Measurements from ENCODE around the gene PFKM. TPM values are rescaled to one million over a fixed set of nuclear protein-coding genes. Genes with fewer than 3 reads are reported as not detected.

PFKM gene
- total and polyA plus RNA-seq, 11 donors: 160 to 901 (median 474) TPM

GRCh38 chr12:48104531-48104930 is 14.6 kb upstream of the PFKM start:
- WGBS, 4 donors: 72 to 85% (median 78%) methylated on average over 4 of the region's 4 CpGs

GRCh38 chr12:48105321-48105866 is 13.8 kb upstream of the PFKM start:
- 0% methylated on average over 14 to 30 of the region's 30 CpGs for WGBS, 4 donors
- Histone ChIP-seq H3K36me3 (peaks cover 0 to under 1% (median 0%) of the 10 kb centered on the region in 9 donors), H3K4me1 (peaks cover 0 to 22% (median 16%) of the 10 kb centered on the region in 12 donors), H3K27me3 (no peaks in the 10 kb centered on the region), H3K9me3 (no peaks in the 10 kb centered on the region), H3K4me3 (peak overlapping the region; percentile 64 to 98 (median 94)), H3K27ac (peak overlapping the region; percentile 86 to 100 (median 96))
- TF ChIP-seq POLR2A (IDR thresholded peaks at IDR 0.05) (no peak), CTCF (IDR thresholded peaks at IDR 0.05) (no peak)
- intact Hi-C loops (cut with DNase I): loop anchor here in 6 of 10 donors (5.0 kb wide), 1 partner anchor 52 kb away; the partner anchor contains the start of gene ASB8 (in 6 of the 6)
- DNase-seq: no peak
- no peak for ATAC-seq

More at GRCh38 chr12:48104531-48104930, 14.6 kb upstream of the PFKM start:
- no peaks in the 10 kb centered on the region for H3K9me3 ChIP-seq
- no peaks in the 10 kb centered on the region for H3K27me3 ChIP-seq
- no peak for TF ChIP-seq POLR2A (IDR thresholded peaks at IDR 0.05)
- intact Hi-C loops (cut with DNase I): no loop called here
- H3K4me3 ChIP-seq: peak overlapping the region in 9 of 12 donors; percentile 64 to 98 (median 94)
- no peak for ATAC-seq
- H3K36me3 ChIP-seq: peaks cover 0 to 8% (median 0%) of the 10 kb centered on the region in 9 donors
- peak overlapping the region in 1 of 12 donors; percentile 97 for H3K27ac ChIP-seq
- H3K4me1 ChIP-seq: peaks cover 0 to 22% (median 16%) of the 10 kb centered on the region in 12 donors
- no peak for DNase-seq

GRCh38 chr12:48105867-48106680 is 13.1 kb upstream of the PFKM start, which contains the start of gene SENP1:
Gene SENP1, minus strand, starts transcription at chr12:48106079. Its CDS starts 4,607 bp downstream, at chr12:48101472.
- intact Hi-C loops (cut with DNase I): loop anchor here in 9 of 10 donors (1.0 to 5.0 kb wide), 3 partner anchors 13 to 51 kb away; partner anchors contain the start of genes ASB8 (in 9 of the 9) and PFKM (in 1 of the 9)
- H3K4me1 ChIP-seq: peaks cover 0 to 22% (median 16%) of the 10 kb centered on the region in 12 donors
- ATAC-seq (peak; percentile 91 to 98 (median 97)), DNase-seq (peak; percentile 91 to 94 (median 91))
- H3K27ac ChIP-seq: peak within 1 kb of the TSS; percentile 86 to 100 (median 96)
- TF ChIP-seq POLR2A (IDR thresholded peaks at IDR 0.05) (peak in 1 of 2 donors; percentile 17), CTCF (IDR thresholded peaks at IDR 0.05) (peak in 7 of 12 donors; percentile 15 to 54 (median 41))
- H3K27me3 ChIP-seq: no peaks in the 10 kb centered on the region
- H3K4me3 ChIP-seq: peak within 1 kb of the TSS; percentile 64 to 98 (median 94)
- 0 to 1% (median 1%) methylated on average over 42 to 53 of the region's 53 CpGs for WGBS, 4 donors
- no peaks in the 10 kb centered on the region for H3K9me3 ChIP-seq
- no peaks in the 10 kb centered on the region for H3K36me3 ChIP-seq

GRCh38 chr12:48106681-48107613 is 12.2 kb upstream of the PFKM start:
- no peak for DNase-seq
- H3K9me3 ChIP-seq: no peaks in the 10 kb centered on the region
- intact Hi-C loops (cut with DNase I): loop anchor here in 9 of 10 donors (1.0 to 5.0 kb wide), 3 partner anchors 12 to 50 kb away; partner anchors contain the start of genes ASB8 (in 9 of the 9) and PFKM (in 1 of the 9)
- peak overlapping the region; percentile 64 to 98 (median 94) for H3K4me3 ChIP-seq
- H3K36me3 ChIP-seq: no peaks in the 10 kb centered on the region
- no peak for ATAC-seq
- H3K4me1 ChIP-seq: peaks cover 0 to 22% (median 16%) of the 10 kb centered on the region in 12 donors
- 75 to 79% (median 77%) methylated on average over 5 of the region's 5 CpGs for WGBS, 4 donors
- H3K27me3 ChIP-seq: no peaks in the 10 kb centered on the region
- H3K27ac ChIP-seq: peak overlapping the region; percentile 86 to 100 (median 96)
- TF ChIP-seq POLR2A (IDR thresholded peaks at IDR 0.05) (no peak), CTCF (IDR thresholded peaks at IDR 0.05) (no peak)
